ENCODE results near the gene THBD.

THBD gene, protein sequence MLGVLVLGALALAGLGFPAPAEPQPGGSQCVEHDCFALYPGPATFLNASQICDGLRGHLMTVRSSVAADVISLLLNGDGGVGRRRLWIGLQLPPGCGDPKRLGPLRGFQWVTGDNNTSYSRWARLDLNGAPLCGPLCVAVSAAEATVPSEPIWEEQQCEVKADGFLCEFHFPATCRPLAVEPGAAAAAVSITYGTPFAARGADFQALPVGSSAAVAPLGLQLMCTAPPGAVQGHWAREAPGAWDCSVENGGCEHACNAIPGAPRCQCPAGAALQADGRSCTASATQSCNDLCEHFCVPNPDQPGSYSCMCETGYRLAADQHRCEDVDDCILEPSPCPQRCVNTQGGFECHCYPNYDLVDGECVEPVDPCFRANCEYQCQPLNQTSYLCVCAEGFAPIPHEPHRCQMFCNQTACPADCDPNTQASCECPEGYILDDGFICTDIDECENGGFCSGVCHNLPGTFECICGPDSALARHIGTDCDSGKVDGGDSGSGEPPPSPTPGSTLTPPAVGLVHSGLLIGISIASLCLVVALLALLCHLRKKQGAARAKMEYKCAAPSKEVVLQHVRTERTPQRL

DNA sequence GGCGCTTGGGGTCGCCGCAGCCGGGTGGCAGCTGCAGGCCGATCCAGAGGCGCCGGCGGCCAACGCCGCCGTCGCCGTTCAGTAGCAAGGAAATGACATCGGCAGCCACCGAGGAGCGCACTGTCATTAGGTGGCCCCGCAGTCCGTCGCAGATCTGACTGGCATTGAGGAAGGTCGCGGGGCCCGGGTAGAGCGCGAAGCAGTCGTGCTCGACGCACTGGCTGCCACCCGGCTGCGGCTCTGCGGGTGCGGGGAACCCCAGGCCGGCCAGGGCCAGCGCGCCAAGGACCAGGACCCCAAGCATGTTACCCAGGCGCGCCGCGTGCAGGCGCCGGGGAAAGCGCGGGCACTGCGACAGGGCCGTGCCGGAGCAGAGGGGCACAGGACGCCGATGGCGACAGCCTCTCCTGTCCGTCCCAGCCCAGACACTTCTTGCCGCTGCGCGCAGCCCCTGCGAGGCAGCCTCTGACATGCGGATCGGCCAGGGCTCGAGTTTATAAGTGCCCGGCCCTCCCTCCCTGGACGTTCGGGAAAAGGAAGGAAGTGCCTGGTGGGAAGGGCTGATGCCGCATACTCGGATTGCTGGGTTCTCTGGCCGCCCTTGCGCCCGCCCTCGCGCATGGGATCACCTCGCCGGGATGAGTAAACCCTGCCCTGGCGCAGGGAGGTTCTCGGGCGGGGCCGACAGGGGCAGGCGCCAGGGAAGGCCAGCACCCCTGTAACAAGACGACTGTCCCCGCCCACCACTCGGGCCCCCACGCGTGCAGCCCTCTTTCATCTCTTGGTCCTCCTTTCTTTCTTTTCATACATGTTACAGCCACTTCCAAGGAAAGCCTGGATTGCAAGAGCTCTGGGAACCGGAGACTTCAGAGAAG, at the start of gene THBD:
TSS of gene THBD (minus strand) at position 472 of the 875 bp plus-strand sequence. CDS start at position 304, 168 bp downstream.
- Histone ChIP-seq H3K9ac (ENCODE audit: low read length) (peak within 1 kb of the TSS; percentile 67), H3K4me3 (ENCODE audit: low read length) (peak within 1 kb of the TSS; percentile 78), H3K36me3 (ENCODE audit: control insufficient read depth, insufficient read depth, low read length) (no peaks in the 10 kb centered on the region), H3K27me3 (ENCODE audit: control insufficient read depth, insufficient read depth, low read length) (peaks cover 4% of the 10 kb centered on the region), H3K9me3 (ENCODE audit: control insufficient read depth, low read length) (no peaks in the 10 kb centered on the region), H3K4me1 (ENCODE audit: control insufficient read depth, insufficient read depth, low read length) (peaks cover 32% of the 10 kb centered on the region)

DNA sequence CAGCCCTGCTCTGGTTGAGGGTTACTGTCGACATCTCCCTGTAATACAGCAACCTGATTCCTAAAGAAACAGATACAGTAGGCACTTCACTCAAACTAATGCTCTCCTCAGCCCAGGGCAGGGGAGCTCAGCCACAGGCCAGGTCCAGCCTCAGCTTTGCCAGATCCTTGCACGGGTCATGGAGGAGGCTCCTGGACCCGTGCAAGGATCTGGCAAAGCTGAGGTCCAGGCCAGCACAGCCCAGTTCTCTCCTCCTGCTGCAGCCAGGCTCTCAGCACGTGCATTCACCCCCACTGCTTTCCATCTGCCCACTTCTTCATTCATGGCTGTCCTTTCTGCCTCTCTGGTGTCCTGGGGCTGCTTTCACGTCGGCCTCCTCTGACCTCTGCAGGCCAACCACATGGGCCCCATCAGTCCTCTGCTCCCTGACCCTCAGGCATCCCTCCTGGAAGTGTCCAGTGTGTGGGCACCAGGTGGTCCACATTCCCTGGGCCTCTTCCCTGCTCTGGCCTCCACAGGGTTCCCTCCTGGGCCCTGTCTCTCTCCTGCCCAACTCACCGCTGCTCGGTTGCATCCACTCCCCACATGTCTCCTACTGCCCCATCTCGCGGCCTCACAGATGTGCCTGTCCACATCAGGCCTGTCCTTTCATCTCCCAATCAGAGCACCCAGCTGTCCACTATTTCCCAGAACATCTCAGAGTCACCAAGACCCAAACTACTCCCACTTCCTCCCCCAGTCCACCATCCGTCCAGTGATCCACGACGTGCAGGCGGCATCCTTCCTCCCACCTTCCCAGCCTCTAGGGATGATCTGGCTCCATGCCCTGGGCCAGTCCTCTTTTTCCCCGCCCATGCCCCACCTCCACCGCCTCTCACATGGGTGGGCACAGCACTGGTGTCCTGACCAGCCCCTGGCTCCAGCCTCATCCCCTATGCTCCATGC, 48.4 kb upstream of the THBD start:
- H3K4me1 ChIP-seq (ENCODE audit: control insufficient read depth, insufficient read depth, low read length) = no peaks in the 10 kb centered on the region
- no peaks in the 10 kb centered on the region for H3K36me3 ChIP-seq (ENCODE audit: control insufficient read depth, insufficient read depth, low read length)
- peaks cover 9% of the 10 kb centered on the region for H3K27me3 ChIP-seq (ENCODE audit: control insufficient read depth, insufficient read depth, low read length)
- H3K4me3 ChIP-seq (ENCODE audit: low read length) = no peak overlapping the region
- no peak overlapping the region for H3K9ac ChIP-seq (ENCODE audit: low read length)
- no peaks in the 10 kb centered on the region for H3K9me3 ChIP-seq (ENCODE audit: control insufficient read depth, low read length)

DNA sequence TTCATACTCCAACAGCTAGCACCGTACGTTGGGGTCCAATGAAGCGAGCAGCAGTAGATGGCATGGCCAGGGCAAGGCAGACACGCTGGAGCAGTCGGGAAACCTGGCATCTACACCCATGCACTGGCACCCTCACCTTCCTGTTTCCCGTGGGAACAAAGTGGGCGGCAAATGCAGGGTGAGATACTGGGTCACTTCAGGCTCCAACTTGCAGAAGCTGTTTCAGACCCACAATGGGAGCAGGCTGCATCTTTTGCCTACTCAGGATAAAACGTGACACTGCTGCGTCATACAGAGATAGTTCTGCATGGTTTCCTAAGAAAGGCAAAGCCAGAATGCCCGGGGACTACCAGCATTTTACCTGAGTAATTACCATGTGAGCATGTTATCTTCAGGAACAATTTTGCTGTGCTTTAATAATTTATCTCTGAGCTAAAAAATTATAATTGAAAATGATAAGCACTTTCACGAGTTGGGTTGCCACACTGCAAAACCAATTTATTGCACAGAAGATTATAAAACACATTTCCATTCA, 47.6 kb upstream of the THBD start:
- Histone ChIP-seq H3K36me3 (ENCODE audit: control insufficient read depth, insufficient read depth, low read length) (no peaks in the 10 kb centered on the region), H3K9ac (ENCODE audit: low read length) (no peak overlapping the region), H3K27me3 (ENCODE audit: control insufficient read depth, insufficient read depth, low read length) (peaks cover 10% of the 10 kb centered on the region), H3K4me3 (ENCODE audit: low read length) (no peak overlapping the region), H3K4me1 (ENCODE audit: control insufficient read depth, insufficient read depth, low read length) (peaks cover 8% of the 10 kb centered on the region), H3K9me3 (ENCODE audit: control insufficient read depth, low read length) (no peaks in the 10 kb centered on the region)

DNA sequence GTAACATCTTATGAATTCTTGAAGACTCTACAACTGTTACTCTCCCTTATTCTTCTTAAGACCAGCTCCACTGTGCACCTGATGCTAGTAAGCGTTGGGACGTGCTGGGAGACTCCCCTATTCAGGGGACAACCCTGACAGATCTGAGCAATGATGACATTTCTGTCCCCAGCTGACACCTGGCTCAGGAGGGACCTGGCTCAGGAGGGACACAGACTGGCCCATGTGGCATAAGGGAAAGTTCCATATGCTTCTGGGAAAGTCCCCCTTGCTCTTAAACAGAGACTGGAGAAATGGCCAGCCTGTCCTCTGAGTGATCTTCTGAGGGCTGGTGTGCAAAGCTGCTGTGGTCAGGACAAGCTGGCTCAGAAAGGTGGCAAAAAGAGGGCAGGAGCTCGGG, 46.6 kb upstream of the THBD start:
- Histone ChIP-seq H3K4me1 (ENCODE audit: control insufficient read depth, insufficient read depth, low read length) (peaks cover 13% of the 10 kb centered on the region), H3K27me3 (ENCODE audit: control insufficient read depth, insufficient read depth, low read length) (peaks cover 10% of the 10 kb centered on the region), H3K9me3 (ENCODE audit: control insufficient read depth, low read length) (no peaks in the 10 kb centered on the region), H3K9ac (ENCODE audit: low read length) (no peak overlapping the region), H3K36me3 (ENCODE audit: control insufficient read depth, insufficient read depth, low read length) (no peaks in the 10 kb centered on the region), H3K4me3 (ENCODE audit: low read length) (no peak overlapping the region)

DNA sequence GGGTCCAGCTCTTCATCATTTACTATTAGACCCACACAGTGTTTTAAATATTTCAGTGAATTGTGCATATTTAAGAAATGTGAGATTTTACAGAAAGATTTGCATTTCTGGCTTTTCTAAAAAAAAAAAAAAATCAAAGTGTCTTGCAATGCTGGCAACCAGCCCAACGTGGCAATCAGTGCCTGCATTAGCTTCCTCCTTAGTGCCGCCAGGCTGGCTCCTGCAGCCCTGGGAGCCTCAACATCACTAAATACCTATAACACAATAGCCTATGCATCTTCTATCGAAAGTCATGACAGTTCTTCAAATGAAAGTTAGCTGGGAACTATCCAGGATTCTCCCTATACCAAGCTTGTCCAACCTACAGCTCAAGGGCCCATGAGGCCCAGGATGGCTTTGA, 46.0 kb upstream of the THBD start:
- H3K9me3 ChIP-seq (ENCODE audit: control insufficient read depth, low read length) = no peaks in the 10 kb centered on the region
- H3K4me1 ChIP-seq (ENCODE audit: control insufficient read depth, insufficient read depth, low read length) = peaks cover 13% of the 10 kb centered on the region
- no peak overlapping the region for H3K9ac ChIP-seq (ENCODE audit: low read length)
- H3K36me3 ChIP-seq (ENCODE audit: control insufficient read depth, insufficient read depth, low read length) = no peaks in the 10 kb centered on the region
- no peak overlapping the region for H3K4me3 ChIP-seq (ENCODE audit: low read length)
- H3K27me3 ChIP-seq (ENCODE audit: control insufficient read depth, insufficient read depth, low read length) = peaks cover 12% of the 10 kb centered on the region

DNA sequence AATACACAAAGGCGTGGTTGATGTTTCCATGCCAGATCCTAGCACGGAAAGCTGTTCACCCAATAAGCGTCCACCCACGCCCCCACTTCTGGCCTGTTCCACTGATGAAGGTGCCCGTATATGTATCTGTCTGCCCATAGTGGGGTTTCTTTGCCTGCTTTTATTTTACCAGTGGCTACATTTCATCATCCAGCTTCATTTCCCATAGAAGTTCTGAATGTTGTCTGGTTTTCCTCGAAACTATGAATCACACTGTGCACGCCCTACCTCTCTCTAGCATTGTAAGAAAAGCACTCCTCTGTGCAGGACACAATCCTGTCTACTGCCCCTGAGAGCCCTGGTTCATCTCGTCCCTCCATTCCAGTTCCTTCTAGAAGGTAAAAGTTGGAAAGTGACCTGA, 45.5 kb upstream of the THBD start:
- Histone ChIP-seq H3K36me3 (ENCODE audit: control insufficient read depth, insufficient read depth, low read length) (no peaks in the 10 kb centered on the region), H3K27me3 (ENCODE audit: control insufficient read depth, insufficient read depth, low read length) (peaks cover 18% of the 10 kb centered on the region), H3K4me1 (ENCODE audit: control insufficient read depth, insufficient read depth, low read length) (peaks cover 13% of the 10 kb centered on the region), H3K9me3 (ENCODE audit: control insufficient read depth, low read length) (no peaks in the 10 kb centered on the region), H3K9ac (ENCODE audit: low read length) (no peak overlapping the region), H3K4me3 (ENCODE audit: low read length) (no peak overlapping the region)

DNA sequence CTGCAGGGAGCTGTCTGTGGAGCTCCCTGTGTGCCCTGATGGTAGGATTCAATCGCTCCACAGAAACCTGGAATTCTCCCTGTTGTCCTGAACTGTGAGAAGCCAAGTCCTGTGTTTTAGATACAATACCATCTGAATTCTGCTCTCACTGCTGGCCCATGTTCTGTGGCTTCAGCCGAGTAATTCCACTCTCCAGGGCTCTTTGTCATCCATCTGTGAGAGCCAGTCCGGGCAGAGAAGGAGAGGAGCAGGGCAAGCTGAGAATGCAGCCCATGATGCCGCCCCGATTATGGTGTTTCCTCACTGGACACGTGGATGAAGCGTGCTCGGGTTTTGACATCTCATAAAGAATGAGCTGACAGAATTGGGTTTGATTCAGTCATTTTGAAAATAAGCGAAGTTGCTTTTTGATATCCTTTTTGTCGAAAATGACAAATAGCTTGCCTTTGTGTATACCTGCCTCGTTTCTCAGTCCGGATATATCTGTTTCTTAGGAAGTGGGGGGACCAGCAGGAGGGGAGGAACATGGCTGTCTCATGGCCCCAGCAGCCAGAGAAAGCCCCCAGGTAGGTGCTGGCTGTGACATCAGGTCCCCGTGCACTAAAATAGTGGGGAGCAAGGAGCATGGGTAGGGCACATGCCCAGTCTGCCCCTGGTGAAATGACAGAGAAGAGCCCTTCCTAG, 44.9 kb upstream of the THBD start:
- Histone ChIP-seq H3K4me1 (ENCODE audit: control insufficient read depth, insufficient read depth, low read length) (peaks cover 13% of the 10 kb centered on the region), H3K27me3 (ENCODE audit: control insufficient read depth, insufficient read depth, low read length) (peaks cover 18% of the 10 kb centered on the region), H3K9ac (ENCODE audit: low read length) (no peak overlapping the region), H3K4me3 (ENCODE audit: low read length) (no peak overlapping the region), H3K9me3 (ENCODE audit: control insufficient read depth, low read length) (no peaks in the 10 kb centered on the region), H3K36me3 (ENCODE audit: control insufficient read depth, insufficient read depth, low read length) (no peaks in the 10 kb centered on the region)

DNA sequence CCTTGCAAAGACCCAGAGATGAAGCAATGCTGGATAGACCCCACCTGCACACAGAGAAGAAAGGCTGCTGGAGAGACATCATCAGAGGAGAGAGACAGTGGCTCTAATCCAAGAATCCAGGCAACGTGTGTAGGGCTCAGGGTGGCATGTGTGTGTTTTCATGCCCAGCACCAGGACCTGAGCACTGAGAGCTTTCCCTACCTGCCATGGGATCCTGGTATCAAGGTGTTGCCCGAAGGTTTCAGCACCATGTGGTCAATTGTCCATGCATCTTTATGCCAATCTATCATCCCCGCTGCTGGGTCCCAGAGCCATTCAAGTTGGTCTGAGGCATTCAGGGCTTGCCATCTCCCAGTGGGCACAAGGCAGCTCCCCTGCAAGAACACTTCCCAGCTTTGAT, 44.1 kb upstream of the THBD start:
- no peaks in the 10 kb centered on the region for H3K36me3 ChIP-seq (ENCODE audit: control insufficient read depth, insufficient read depth, low read length)
- peaks cover 13% of the 10 kb centered on the region for H3K4me1 ChIP-seq (ENCODE audit: control insufficient read depth, insufficient read depth, low read length)
- peaks cover 18% of the 10 kb centered on the region for H3K27me3 ChIP-seq (ENCODE audit: control insufficient read depth, insufficient read depth, low read length)
- no peaks in the 10 kb centered on the region for H3K9me3 ChIP-seq (ENCODE audit: control insufficient read depth, low read length)
- H3K9ac ChIP-seq (ENCODE audit: low read length) = no peak overlapping the region
- H3K4me3 ChIP-seq (ENCODE audit: low read length) = no peak overlapping the region

DNA sequence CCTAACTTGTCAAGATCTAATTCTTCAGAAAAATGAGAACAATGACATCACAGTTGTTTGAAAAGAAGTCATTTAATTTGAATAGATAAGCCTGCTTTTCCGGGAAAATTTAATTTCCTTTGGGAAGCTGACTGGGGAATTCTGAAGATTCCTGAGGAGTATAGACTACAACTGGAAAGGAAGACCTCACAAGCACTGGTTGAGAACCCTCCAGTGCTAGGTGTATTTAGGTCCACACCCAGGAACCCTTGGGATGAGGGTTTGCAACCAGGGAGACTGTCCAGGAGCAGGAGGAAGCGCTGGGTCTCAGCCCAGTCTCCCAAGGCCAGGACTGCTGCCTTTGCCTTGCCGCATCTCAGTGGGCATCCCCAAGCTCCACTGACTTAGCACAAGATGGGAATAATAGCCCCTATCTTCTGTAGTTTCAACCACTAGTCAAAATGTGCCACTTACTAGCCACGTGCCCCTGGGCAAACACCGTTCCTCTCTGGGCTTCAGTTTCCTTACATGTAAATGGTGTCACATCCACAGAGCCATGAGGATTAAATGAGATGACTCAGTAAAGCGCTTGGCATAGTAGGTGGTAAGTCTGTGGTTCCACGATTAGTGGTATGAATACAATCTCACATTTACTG, 43.5 kb upstream of the THBD start:
- H3K9me3 ChIP-seq (ENCODE audit: control insufficient read depth, low read length) = no peaks in the 10 kb centered on the region
- peaks cover 18% of the 10 kb centered on the region for H3K27me3 ChIP-seq (ENCODE audit: control insufficient read depth, insufficient read depth, low read length)
- H3K4me1 ChIP-seq (ENCODE audit: control insufficient read depth, insufficient read depth, low read length) = peaks cover 13% of the 10 kb centered on the region
- H3K4me3 ChIP-seq (ENCODE audit: low read length) = no peak overlapping the region
- no peak overlapping the region for H3K9ac ChIP-seq (ENCODE audit: low read length)
- no peaks in the 10 kb centered on the region for H3K36me3 ChIP-seq (ENCODE audit: control insufficient read depth, insufficient read depth, low read length)

DNA sequence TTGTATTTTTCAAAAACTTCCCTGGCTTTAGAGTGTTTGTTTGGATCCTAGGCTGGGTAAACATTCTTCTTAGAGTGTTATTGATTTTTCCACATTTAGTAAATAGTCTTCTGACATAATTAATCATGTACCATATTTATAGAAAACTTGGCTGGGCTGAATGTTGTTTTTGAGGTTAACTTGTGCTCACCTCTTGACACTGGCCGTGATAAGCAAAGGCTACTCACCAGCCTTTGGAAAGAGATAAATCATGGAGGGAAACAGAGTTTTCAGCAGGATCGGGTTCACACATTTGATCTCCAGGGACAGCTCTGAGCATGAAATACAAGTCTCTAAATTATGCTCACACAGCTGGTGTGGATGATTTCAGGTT, 42.9 kb upstream of the THBD start:
- Histone ChIP-seq H3K36me3 (ENCODE audit: control insufficient read depth, insufficient read depth, low read length) (no peaks in the 10 kb centered on the region), H3K4me1 (ENCODE audit: control insufficient read depth, insufficient read depth, low read length) (peaks cover 13% of the 10 kb centered on the region), H3K4me3 (ENCODE audit: low read length) (no peak overlapping the region), H3K9me3 (ENCODE audit: control insufficient read depth, low read length) (no peaks in the 10 kb centered on the region), H3K9ac (ENCODE audit: low read length) (no peak overlapping the region), H3K27me3 (ENCODE audit: control insufficient read depth, insufficient read depth, low read length) (peaks cover 24% of the 10 kb centered on the region)

Measured in mucosa of stomach (tissue), 1 donor.